HEK293 (cell line): ENCODE data around the gene SEMA3F.
A peak's percentile ranks its signal among the peaks of the same experiment; 100 is the strongest.

Source experiments
- CTCF ChIP-seq: fragments of 450-650 bp; formaldehyde crosslinking; IDR thresholded peaks from 2 replicates; pipeline ENCODE4 v1.5.1; 2016; ENCODE audit warnings: missing biosample characterization, missing genetic modification characterization
- GLI2 ChIP-seq: fragments of 450-650 bp; formaldehyde crosslinking; IDR thresholded peaks from 2 replicates; pipeline ENCODE4; 2017; ENCODE audit warnings: missing biosample characterization, missing genetic modification characterization, low read depth, borderline replicate concordance
- GLIS1 ChIP-seq: fragments of 450-650 bp; formaldehyde crosslinking; IDR thresholded peaks from 2 replicates; pipeline ENCODE4 v1.5.1; 2016; ENCODE audit warnings: missing biosample characterization, missing genetic modification characterization
- IKZF3 ChIP-seq: fragments of 450-650 bp; IDR thresholded peaks from 2 replicates; pipeline ENCODE4 v1.5.0; 2018; ENCODE audit warnings: missing biosample characterization, mild to moderate bottlenecking, missing genetic modification characterization, moderate library complexity
- KLF1 ChIP-seq: fragments of 450-650 bp; formaldehyde crosslinking; IDR thresholded peaks from 2 replicates; pipeline ENCODE4 v1.5.1; 2016; ENCODE audit warnings: missing biosample characterization, missing genetic modification characterization
- KLF10 ChIP-seq: fragments of 450-650 bp; IDR thresholded peaks from 2 replicates; pipeline ENCODE4 v1.5.1; 2018; ENCODE audit warnings: missing biosample characterization, mild to moderate bottlenecking, missing genetic modification characterization
- KLF7 ChIP-seq: fragments of 450-650 bp; formaldehyde crosslinking; IDR thresholded peaks from 2 replicates; pipeline ENCODE4 v1.5.1; 2016; ENCODE audit warnings: missing biosample characterization, missing genetic modification characterization, borderline replicate concordance
- KLF9 ChIP-seq: fragments of 450-650 bp; formaldehyde crosslinking; IDR thresholded peaks from 2 replicates; pipeline ENCODE4 v1.5.1; 2016; ENCODE audit warnings: missing biosample characterization, missing genetic modification characterization, low read depth
- OVOL3 ChIP-seq: fragments of 450-650 bp; formaldehyde crosslinking; IDR thresholded peaks from 2 replicates; pipeline ENCODE4 v1.5.1; 2016; ENCODE audit warnings: missing biosample characterization, missing genetic modification characterization
- SP2 ChIP-seq: fragments of 450-650 bp; formaldehyde crosslinking; IDR thresholded peaks from 2 replicates; pipeline ENCODE4 v1.5.1; 2016; ENCODE audit warnings: missing biosample characterization, missing genetic modification characterization
- SP3 ChIP-seq: fragments of 450-650 bp; formaldehyde crosslinking; IDR thresholded peaks from 2 replicates; pipeline ENCODE4 v1.5.1; 2016; ENCODE audit warnings: missing biosample characterization, missing genetic modification characterization
- SP7 ChIP-seq: fragments of 450-650 bp; formaldehyde crosslinking; IDR thresholded peaks from 2 replicates; pipeline ENCODE4 v1.5.1; 2016; ENCODE audit warnings: missing biosample characterization, missing genetic modification characterization
- WT1 ChIP-seq: fragments of 450-650 bp; formaldehyde crosslinking; IDR thresholded peaks from 2 replicates; pipeline ENCODE4 v1.5.1; 2016; ENCODE audit warnings: missing biosample characterization, missing genetic modification characterization
- ZNF202 ChIP-seq: fragments of 450-650 bp; formaldehyde crosslinking; IDR thresholded peaks from 2 replicates; pipeline ENCODE4 v1.5.1; 2016; ENCODE audit warnings: missing biosample characterization, missing genetic modification characterization, borderline replicate concordance
- ZNF24 ChIP-seq: fragments of 450-650 bp; formaldehyde crosslinking; IDR thresholded peaks from 2 replicates; pipeline ENCODE4 v1.5.1; 2016; ENCODE audit warnings: missing biosample characterization, missing genetic modification characterization
- ZNF324 ChIP-seq: fragments of 450-650 bp; formaldehyde crosslinking; IDR thresholded peaks from 2 replicates; pipeline ENCODE4 v1.5.1; 2016; ENCODE audit warnings: missing biosample characterization, missing genetic modification characterization
- ZNF354C ChIP-seq: fragments of 450-650 bp; formaldehyde crosslinking; IDR thresholded peaks from 2 replicates; pipeline ENCODE4 v1.5.1; 2016; ENCODE audit warnings: missing biosample characterization, missing genetic modification characterization, low read depth, borderline replicate concordance
- ZNF366 ChIP-seq: fragments of 450-650 bp; formaldehyde crosslinking; conservative IDR thresholded peaks from 2 replicates; pipeline ENCODE4 v1.5.1; 2016; ENCODE audit warnings: missing biosample characterization, missing genetic modification characterization
- ZNF423 ChIP-seq: fragments of 450-650 bp; formaldehyde crosslinking; IDR thresholded peaks from 2 replicates; pipeline ENCODE4 v1.5.1; 2016; ENCODE audit warnings: missing biosample characterization, missing genetic modification characterization
- ZNF449 ChIP-seq: fragments of 450-650 bp; formaldehyde crosslinking; IDR thresholded peaks from 2 replicates; pipeline ENCODE4 v1.5.1; 2017; ENCODE audit warnings: missing biosample characterization, mild to moderate bottlenecking, missing genetic modification characterization, moderate library complexity
- ZNF501 ChIP-seq: fragments of 450-650 bp; formaldehyde crosslinking; IDR thresholded peaks from 2 replicates; pipeline ENCODE4 v1.5.1; 2016; ENCODE audit warnings: missing biosample characterization, missing genetic modification characterization
- ZNF571 ChIP-seq: fragments of 450-650 bp; formaldehyde crosslinking; IDR thresholded peaks from 2 replicates; pipeline ENCODE4 v1.5.0; 2017; ENCODE audit warnings: missing biosample characterization, missing genetic modification characterization
- ZNF76 ChIP-seq: fragments of 450-650 bp; formaldehyde crosslinking; IDR thresholded peaks from 2 replicates; pipeline ENCODE4; 2016; ENCODE audit warnings: low read depth, missing biosample characterization, missing genetic modification characterization, borderline replicate concordance
- ZSCAN30 ChIP-seq: fragments of 450-650 bp; IDR thresholded peaks from 2 replicates; pipeline ENCODE4 v1.5.1; 2018; ENCODE audit warnings: missing biosample characterization, mild to moderate bottlenecking, missing genetic modification characterization, moderate library complexity
- TF ChIP-seq, protein P1 (sequence below): fragments of 450-650 bp; formaldehyde crosslinking; conservative IDR thresholded peaks from 2 replicates; pipeline ENCODE4 v1.5.1; 2016; ENCODE audit warnings: low read depth, missing biosample characterization, missing genetic modification characterization
- TF ChIP-seq, protein P2 (sequence below): fragments of 450-650 bp; formaldehyde crosslinking; IDR thresholded peaks from 2 replicates; pipeline ENCODE4 v1.5.1; 2016; ENCODE audit warnings: missing biosample characterization, missing genetic modification characterization

SEMA3F gene

GRCh38 chr3:50227390-50228183 lies 72.5 kb downstream of the SEMA3F start (continued):
- TF ChIP-seq, protein P1, sequence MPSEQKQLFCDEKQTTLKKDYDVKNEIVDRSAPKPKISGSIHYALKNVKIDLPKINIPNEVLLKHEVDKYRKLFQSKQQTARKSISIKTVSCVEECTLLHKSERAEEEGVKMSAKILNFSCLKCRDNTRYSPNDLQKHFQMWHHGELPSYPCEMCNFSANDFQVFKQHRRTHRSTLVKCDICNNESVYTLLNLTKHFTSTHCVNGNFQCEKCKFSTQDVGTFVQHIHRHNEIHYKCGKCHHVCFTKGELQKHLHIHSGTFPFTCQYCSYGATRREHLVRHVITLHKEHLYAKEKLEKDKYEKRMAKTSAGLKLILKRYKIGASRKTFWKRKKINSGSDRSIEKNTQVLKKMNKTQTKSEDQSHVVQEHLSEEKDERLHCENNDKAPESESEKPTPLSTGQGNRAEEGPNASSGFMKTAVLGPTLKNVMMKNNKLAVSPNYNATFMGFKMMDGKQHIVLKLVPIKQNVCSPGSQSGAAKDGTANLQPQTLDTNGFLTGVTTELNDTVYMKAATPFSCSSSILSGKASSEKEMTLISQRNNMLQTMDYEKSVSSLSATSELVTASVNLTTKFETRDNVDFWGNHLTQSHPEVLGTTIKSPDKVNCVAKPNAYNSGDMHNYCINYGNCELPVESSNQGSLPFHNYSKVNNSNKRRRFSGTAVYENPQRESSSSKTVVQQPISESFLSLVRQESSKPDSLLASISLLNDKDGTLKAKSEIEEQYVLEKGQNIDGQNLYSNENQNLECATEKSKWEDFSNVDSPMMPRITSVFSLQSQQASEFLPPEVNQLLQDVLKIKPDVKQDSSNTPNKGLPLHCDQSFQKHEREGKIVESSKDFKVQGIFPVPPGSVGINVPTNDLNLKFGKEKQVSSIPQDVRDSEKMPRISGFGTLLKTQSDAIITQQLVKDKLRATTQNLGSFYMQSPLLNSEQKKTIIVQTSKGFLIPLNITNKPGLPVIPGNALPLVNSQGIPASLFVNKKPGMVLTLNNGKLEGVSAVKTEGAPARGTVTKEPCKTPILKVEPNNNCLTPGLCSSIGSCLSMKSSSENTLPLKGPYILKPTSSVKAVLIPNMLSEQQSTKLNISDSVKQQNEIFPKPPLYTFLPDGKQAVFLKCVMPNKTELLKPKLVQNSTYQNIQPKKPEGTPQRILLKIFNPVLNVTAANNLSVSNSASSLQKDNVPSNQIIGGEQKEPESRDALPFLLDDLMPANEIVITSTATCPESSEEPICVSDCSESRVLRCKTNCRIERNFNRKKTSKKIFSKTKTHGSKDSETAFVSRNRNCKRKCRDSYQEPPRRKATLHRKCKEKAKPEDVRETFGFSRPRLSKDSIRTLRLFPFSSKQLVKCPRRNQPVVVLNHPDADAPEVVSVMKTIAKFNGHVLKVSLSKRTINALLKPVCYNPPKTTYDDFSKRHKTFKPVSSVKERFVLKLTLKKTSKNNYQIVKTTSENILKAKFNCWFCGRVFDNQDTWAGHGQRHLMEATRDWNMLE (tag by site-specific recombination): peak; percentile 68
- peak; percentile 56; the same call in 1 of the 2 replicates for TF ChIP-seq ZNF366 (tag by site-specific recombination)
- peak; percentile 72 for TF ChIP-seq KLF1 (tag by site-specific recombination)
- TF ChIP-seq ZNF76 (tag by site-specific recombination): peak; percentile 7; the same call in 1 of the 2 replicates
- TF ChIP-seq CTCF (tag by site-specific recombination): peak; percentile 56
- peak; percentile 91 for TF ChIP-seq SP2
- peak; percentile 84; the same call in 1 of the 2 replicates for TF ChIP-seq KLF7 (tag by site-specific recombination)
- peak; percentile 64; the same call in 1 of the 2 replicates for TF ChIP-seq OVOL3
- peak; percentile 83; the same call in 1 of the 2 replicates for TF ChIP-seq ZNF423 (tag by site-specific recombination)
- TF ChIP-seq KLF9 (tag by site-specific recombination): peak; percentile 71
- TF ChIP-seq ZSCAN30 (tag by site-specific recombination): peak; percentile 78; the same call in 1 of the 2 replicates
- peak; percentile 94 for TF ChIP-seq SP3 (tag by site-specific recombination)
- TF ChIP-seq IKZF3: peak; percentile 62
- TF ChIP-seq SP7 (tag by site-specific recombination): peak; percentile 7; the same call in 1 of the 2 replicates
- no peak for TF ChIP-seq ZNF24 (tag by site-specific recombination)
- TF ChIP-seq ZNF202 (tag by site-specific recombination): no peak
- peak; percentile 37 for TF ChIP-seq WT1 (tag by site-specific recombination)
- TF ChIP-seq ZNF501: peak; percentile 41; the same call in 1 of the 2 replicates
- TF ChIP-seq ZNF354C (tag by site-specific recombination): no peak
- TF ChIP-seq GLI2 (tag by site-specific recombination): no peak
- 0 out of 2 replicates have a peak, but pooled peaks have one; percentile 48 for TF ChIP-seq ZNF324 (tag by site-specific recombination)
- TF ChIP-seq, protein P2, sequence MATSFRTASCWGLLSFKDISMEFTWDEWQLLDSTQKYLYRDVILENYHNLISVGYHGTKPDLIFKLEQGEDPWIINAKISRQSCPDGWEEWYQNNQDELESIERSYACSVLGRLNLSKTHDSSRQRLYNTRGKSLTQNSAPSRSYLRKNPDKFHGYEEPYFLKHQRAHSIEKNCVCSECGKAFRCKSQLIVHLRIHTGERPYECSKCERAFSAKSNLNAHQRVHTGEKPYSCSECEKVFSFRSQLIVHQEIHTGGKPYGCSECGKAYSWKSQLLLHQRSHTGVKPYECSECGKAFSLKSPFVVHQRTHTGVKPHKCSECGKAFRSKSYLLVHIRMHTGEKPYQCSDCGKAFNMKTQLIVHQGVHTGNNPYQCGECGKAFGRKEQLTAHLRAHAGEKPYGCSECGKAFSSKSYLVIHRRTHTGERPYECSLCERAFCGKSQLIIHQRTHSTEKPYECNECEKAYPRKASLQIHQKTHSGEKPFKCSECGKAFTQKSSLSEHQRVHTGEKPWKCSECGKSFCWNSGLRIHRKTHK: no peak
- 0 out of 2 replicates have a peak, but pooled peaks have one; percentile 29 for TF ChIP-seq ZNF449 (tag by site-specific recombination)
- TF ChIP-seq KLF10 (tag by site-specific recombination): peak; percentile 10; the same call in 1 of the 2 replicates
- TF ChIP-seq ZNF571 (tag by site-specific recombination): no peak
- peak; percentile 93 for TF ChIP-seq GLIS1
